H1 (cell line): Measurements from ENCODE around the gene ARHGAP15. TPM values are rescaled to one million over a fixed set of nuclear protein-coding genes. Genes with fewer than 3 reads are reported as not detected.
A peak's percentile ranks its signal among the peaks of the same experiment; 100 is the strongest.

ENCODE experiments used
- CTCF ChIA-PET: fragments of 300-600 bp; sonication (Branson Sonifier 250); formaldehyde crosslinking; loops from one replicate; lab custom pipeline; 2021; ENCODE audit not compliant: partially characterized antibody; lab: Charles Lee
- POLR2A ChIA-PET: fragments of 300-600 bp; sonication (Branson Sonifier 250); formaldehyde crosslinking; loops from one replicate; lab custom pipeline; 2021; ENCODE audit warnings: inconsistent platforms; ENCODE audit not compliant: partially characterized antibody; lab: Charles Lee
- DNase-seq, 2 experiments: peaks; one replicate each; pipeline versions ENCODE4 v3.0.0 to v3.0.0-alpha.2; 2010 to 2022; ENCODE audit warnings: low spot score in 2 of 2, low read depth in 1 of 2, mixed read lengths in 1 of 2
- FAIRE-seq: peaks from 2 replicates; lab custom pipeline; 2011; peaks lifted over from hg19 to GRCh38; lab: Jason Lieb, UNC
- H2AFZ ChIP-seq: 2 replicates; pipeline ENCODE4 v1.8.1; 2012; ENCODE audit warnings: low read length, inconsistent platforms
- H2AK5ac ChIP-seq: 2 replicates; pipeline ENCODE4 v1.6.1; 2013; ENCODE audit warnings: low read depth, low read length
- H2BK120ac ChIP-seq: replicated peaks from 2 replicates; pipeline ENCODE3; 2013; ENCODE audit warnings: low read depth, low read length, inconsistent platforms
- H2BK12ac ChIP-seq: 2 replicates; pipeline ENCODE4 v1.6.1; 2013; ENCODE audit warnings: low read depth, low read length
- H2BK15ac ChIP-seq: 2 replicates; pipeline ENCODE4 v1.6.1; 2013; ENCODE audit warnings: low read length
- H2BK20ac ChIP-seq: 2 replicates; pipeline ENCODE4 v1.6.1; 2013; ENCODE audit warnings: low read length
- H2BK5ac ChIP-seq: 2 replicates; pipeline ENCODE4 v1.6.1; 2013; ENCODE audit warnings: low read depth, low read length
- H3K14ac ChIP-seq: 2 replicates; pipeline ENCODE4 v1.6.1; 2013; ENCODE audit warnings: inconsistent platforms; ENCODE audit not compliant: insufficient read length
- H3K18ac ChIP-seq: 2 replicates; pipeline ENCODE4 v1.6.1; 2013; ENCODE audit warnings: low read length; ENCODE audit errors: extremely low read depth
- H3K23ac ChIP-seq: 2 replicates; pipeline ENCODE4 v1.6.1; 2013; ENCODE audit warnings: inconsistent platforms; ENCODE audit not compliant: insufficient read length
- H3K23me2 ChIP-seq: 2 replicates; pipeline ENCODE4 v1.6.1; 2013; ENCODE audit warnings: low read depth, low read length
- H3K27ac ChIP-seq: 2 replicates; pipeline ENCODE4 v1.6.1; 2011; ENCODE audit warnings: low read depth, low read length, inconsistent platforms
- H3K27me3 ChIP-seq, 4 experiments: replicated peaks in 1 of 4; 1 replicate in 1 of 4; 2 replicates in 3 of 4; pipeline versions ENCODE4 v1.6.1 to v1.8.1; 2011 to 2013; ENCODE audit warnings: low read length in 3 of 4, mild to moderate bottlenecking in 3 of 4, inconsistent platforms in 2 of 4, mixed read lengths in 2 of 4, moderate library complexity in 1 of 4; ENCODE audit not compliant: control insufficient read depth in 3 of 4, insufficient read depth in 3 of 4; ENCODE audit errors: extremely low read depth in 1 of 4
- H3K36me3 ChIP-seq, 4 experiments: 2 replicates each; pipeline versions ENCODE4 v1.6.1 to v1.8.1; 2011 to 2013; ENCODE audit warnings: mild to moderate bottlenecking in 4 of 4, low read length in 3 of 4, moderate library complexity in 2 of 4, control low read depth in 1 of 4, inconsistent platforms in 1 of 4; ENCODE audit not compliant: insufficient read depth in 4 of 4, control insufficient read depth in 2 of 4
- H3K4ac ChIP-seq: replicated peaks from 2 replicates; pipeline ENCODE3; 2013; ENCODE audit warnings: low read length, low read depth, mixed read lengths, inconsistent platforms; ENCODE audit not compliant: insufficient read length
- H3K4me1 ChIP-seq, 4 experiments: replicated peaks in 1 of 4; 1 replicate in 1 of 4; 2 replicates in 3 of 4; pipeline versions ENCODE4 v1.6.1 to v1.8.1; 2011 to 2013; ENCODE audit warnings: low read length in 3 of 4, inconsistent platforms in 2 of 4, mixed read lengths in 1 of 4; ENCODE audit not compliant: insufficient read depth in 4 of 4, control insufficient read depth in 3 of 4
- H3K4me2 ChIP-seq, 2 experiments: 2 replicates each; pipeline versions ENCODE4 v1.6.1 to v1.8.1; 2011 to 2013; ENCODE audit warnings: low read depth in 2 of 2, low read length in 2 of 2, control low read depth in 1 of 2, inconsistent platforms in 1 of 2, mild to moderate bottlenecking in 1 of 2; ENCODE audit not compliant: insufficient read depth in 1 of 2
- H3K4me3 ChIP-seq, 4 experiments: fragments of 200-600, 300-600 bp in 1 of 4; sonication (generic), shearing (Covaris generic), sonication (Bioruptor Twin) in 1 of 4; 2 replicates each; pipeline versions ENCODE4 v1.5.1 to v1.8.1; 2011 to 2016; ENCODE audit warnings: low read length in 4 of 4, low read depth in 3 of 4, control low read depth in 2 of 4, inconsistent platforms in 2 of 4, mild to moderate bottlenecking in 2 of 4, mixed read lengths in 1 of 4, moderate library complexity in 1 of 4; ENCODE audit not compliant: insufficient read depth in 2 of 4; ENCODE audit errors: extremely low read depth in 1 of 4
- H3K56ac ChIP-seq: replicated peaks from 2 replicates; pipeline ENCODE3; 2013; ENCODE audit warnings: low read depth, mild to moderate bottlenecking, mixed read lengths, low read length, inconsistent platforms; ENCODE audit not compliant: insufficient read length
- H3K79me1 ChIP-seq: 2 replicates; pipeline ENCODE4 v1.6.1; 2013; ENCODE audit warnings: low read depth, low read length, control low read depth
- H3K79me2 ChIP-seq, 2 experiments: 2 replicates each; pipeline versions ENCODE4 v1.6.1 to v1.8.1; 2012 to 2013; ENCODE audit warnings: low read length in 2 of 2, mild to moderate bottlenecking in 2 of 2, inconsistent platforms in 1 of 2; ENCODE audit not compliant: insufficient read depth in 2 of 2, control insufficient read depth in 1 of 2
- H3K9ac ChIP-seq, 4 experiments: replicated peaks in 1 of 4; 1 replicate in 1 of 4; 2 replicates in 3 of 4; pipeline versions ENCODE4 v1.6.1 to v1.8.1; 2011 to 2013; ENCODE audit warnings: low read depth in 3 of 4, low read length in 3 of 4, control low read depth in 2 of 4, mild to moderate bottlenecking in 2 of 4, moderate library complexity in 2 of 4, inconsistent platforms in 1 of 4; ENCODE audit errors: extremely low read depth in 1 of 4
- H3K9me3 ChIP-seq, 2 experiments: 2 replicates each; pipeline versions ENCODE4 v1.6.1 to v1.8.1; 2012 to 2013; ENCODE audit warnings: mild to moderate bottlenecking in 2 of 2, moderate library complexity in 2 of 2, control low read depth in 1 of 2, inconsistent platforms in 1 of 2, low read depth in 1 of 2, low read length in 1 of 2, mixed read lengths in 1 of 2; ENCODE audit not compliant: insufficient read depth in 2 of 2
- H4K20me1 ChIP-seq, 2 experiments: replicated peaks in 1 of 2; 2 replicates each; pipeline versions ENCODE3 to v1.8.1; 2011 to 2013; ENCODE audit warnings: inconsistent platforms in 2 of 2, low read length in 2 of 2, mild to moderate bottlenecking in 1 of 2; ENCODE audit not compliant: insufficient read depth in 2 of 2, control insufficient read depth in 1 of 2
- H4K5ac ChIP-seq: 2 replicates; pipeline ENCODE4 v1.6.1; 2013; ENCODE audit warnings: low read length, low read depth, mixed read lengths, inconsistent platforms; ENCODE audit not compliant: insufficient read length
- H4K8ac ChIP-seq: 2 replicates; pipeline ENCODE4 v1.8.0; 2013; ENCODE audit warnings: mild to moderate bottlenecking, moderate library complexity, low read length, inconsistent platforms; ENCODE audit not compliant: insufficient read depth; ENCODE audit errors: extremely low read depth
- H4K91ac ChIP-seq: replicated peaks from 2 replicates; pipeline ENCODE3; 2013; ENCODE audit warnings: low read length, mixed read lengths, inconsistent platforms; ENCODE audit not compliant: insufficient read length
- HDAC2 ChIP-seq, 2 experiments: fragments of 300-600 bp in 1 of 2; sonication (generic) in 1 of 2; IDR thresholded peaks; 2 replicates each; pipeline ENCODE4 v1.6.1; 2011 to 2012; ENCODE audit warnings: low read depth in 2 of 2, low read length in 2 of 2, mild to moderate bottlenecking in 2 of 2, moderate library complexity in 2 of 2, borderline replicate concordance in 1 of 2, inconsistent platforms in 1 of 2
- WGBS, 2 experiments: shearing (Covaris generic) in 1 of 2; methylation state at CpG; one replicate each; pipeline versions ENCODE4 v1.1.6 to v1.1.7; 2013 to 2015; ENCODE audit warnings: low lambda C conversion rate in 2 of 2, mixed read lengths in 2 of 2, inconsistent platforms in 1 of 2, low coverage in 1 of 2, missing lambda C conversion rate in 1 of 2; ENCODE audit not compliant: insufficient replicate concordance in 2 of 2, insufficient coverage in 1 of 2, insufficient read length in 1 of 2; ENCODE audit errors: extremely low coverage in 1 of 2, missing lambda C conversion rate in 1 of 2; 5-methylcytosine and 5-hydroxymethylcytosine counted together
- polyA plus RNA-seq, 7 experiments: library from polyadenylated mRNA; depleted of rRNA in 3 of 7; stranded (reverse) in 5 of 7; unstranded in 2 of 7; fragments of >200 nt in 5 of 7; fragments of 200-250 nt in 2 of 7; gene quantifications; 1 replicate in 5 of 7; 2 replicates in 1 of 7; 4 replicates in 1 of 7; pipeline versions ENCODE4 v1.2.1 to v1.2.3, GENCODE V29; 2011 to 2013; ENCODE audit warnings: missing spikeins in 2 of 7, mixed read lengths in 2 of 7
- total RNA-seq: library from RNA; stranded (reverse); fragmentation: NEBNext Ultra II Directional; extraction: Animal tissue kit (Norgen Biotek cat#: 25700); gene quantifications from 2 replicates; pipeline ENCODE4 v1.2.1, GENCODE V29; 2021

Gene ARHGAP15
- total and polyA plus RNA-seq, 2 of the 8 experiments (the other 6 are each of a cell fraction or from before 2014, with no cell fraction given), result not detected

DNA sequence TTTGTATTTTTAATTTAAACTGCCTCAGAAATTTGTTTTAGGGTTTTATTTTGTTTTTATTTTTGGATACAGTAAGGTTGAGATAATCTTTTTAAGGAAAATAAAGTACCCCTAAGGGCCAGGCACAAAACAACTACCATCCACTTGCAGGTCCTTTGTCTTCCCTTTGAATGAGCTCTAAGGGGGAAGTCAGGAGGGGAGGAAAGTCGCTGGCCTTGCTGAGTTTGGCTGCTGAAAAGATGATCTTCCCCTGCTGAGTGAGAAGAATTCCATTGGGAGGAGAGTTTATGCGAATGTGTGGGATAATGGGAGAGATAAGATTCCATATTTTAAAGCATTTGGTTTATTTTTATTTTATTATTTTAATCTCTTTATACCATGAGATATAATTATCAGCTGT lies 100.7 kb downstream of the ARHGAP15 start:
- Histone ChIP-seq H3K23me2 (no peaks in the 10 kb centered on the region), H4K8ac (no peak overlapping the region), H2BK12ac (no peak overlapping the region), H2BK15ac (no peak overlapping the region), H3K4me3 (no peak overlapping the region), H4K20me1 (no peaks in the 10 kb centered on the region), H3K79me1 (no peaks in the 10 kb centered on the region), H3K27me3 (no peaks in the 10 kb centered on the region), H3K79me2 (no peaks in the 10 kb centered on the region), H3K27ac (no peak overlapping the region), H2AK5ac (no peak overlapping the region), H3K9ac (no peak overlapping the region), H3K14ac (no peak overlapping the region), H4K5ac (peak overlapping the region; percentile 78), H3K36me3 (no peaks in the 10 kb centered on the region), H3K56ac (no peak overlapping the region), H3K4ac (no peak overlapping the region), H2BK20ac (no peak overlapping the region), H3K18ac (no peak overlapping the region), H3K4me2 (peak overlapping the region in 1 of 2 experiments; percentile 9; a peak in 1 of 4 replicates), H4K91ac (no peak overlapping the region), H3K23ac (no peak overlapping the region), H2AFZ (no peak overlapping the region), H3K9me3 (no peaks in the 10 kb centered on the region; a peak in 1 of 4 replicates), H3K4me1 (peaks cover 0 to 16% (median 7%) of the 10 kb centered on the region in 4 experiments; a peak in 5 of 7 replicates), H2BK5ac (no peak overlapping the region), H2BK120ac (no peak overlapping the region)
- DNase-seq, result peak in 1 of 2 experiments; percentile 60
- CTCF ChIA-PET, result interaction anchor here (0.8 to 1.7 kb wide), 7 partner anchors 8 to 32 kb away, joined by 3 to 6 read pairs (median 5); no protein-coding TSS in a partner anchor
- WGBS, 2 experiments, result 0% methylated on average over 2 of the region's 2 CpGs; no CpG with 5 or more reads in 1 of the 2 experiments
- POLR2A ChIA-PET, result interaction anchor here (1.6 kb wide), 1 partner anchor 12 kb away, joined by 5 read pairs; no protein-coding TSS in a partner anchor
- FAIRE-seq, result peak; percentile 88
- TF ChIP-seq HDAC2 (IDR thresholded peaks at IDR 0.05; ENCODE audit: borderline replicate concordance in 1 of 2, low read depth in 2 of 2, low read length in 2 of 2), result peak in 1 of 2 experiments; percentile 41; a peak in 1 of 4 replicates
